Stimulated activated CD4-positive, alpha-beta T cell treated with anti-CD3 and anti-CD28 coated beads, Interleukin-12 subunit alpha, Interleukin-12 subunit beta, amount 100 ng/mL, for 4 hours (primary cell): ENCODE measurements around the gene SPRR2D.

Experiments
- DNase-seq: peaks from one replicate; pipeline ENCODE4 v3.0.0-alpha.2; 2020

SPRR2D gene

GRCh38 chr1:153001382-153001781 lies 39.5 kb downstream of the SPRR2D start, which contains the start of gene SPRR3:
Gene SPRR3, plus strand, starts transcription at chr1:153001749. Its CDS starts 1,272 bp downstream, at chr1:153003021.
- DNase-seq = no peak

GRCh38 chr1:153000294-153000693 lies 40.6 kb downstream of the SPRR2D start:
- DNase-seq = no peak

- DNase-seq = no peak
Measured at GRCh38 chr1:152999818-153000217, 41.1 kb downstream of the SPRR2D start.

DNA sequence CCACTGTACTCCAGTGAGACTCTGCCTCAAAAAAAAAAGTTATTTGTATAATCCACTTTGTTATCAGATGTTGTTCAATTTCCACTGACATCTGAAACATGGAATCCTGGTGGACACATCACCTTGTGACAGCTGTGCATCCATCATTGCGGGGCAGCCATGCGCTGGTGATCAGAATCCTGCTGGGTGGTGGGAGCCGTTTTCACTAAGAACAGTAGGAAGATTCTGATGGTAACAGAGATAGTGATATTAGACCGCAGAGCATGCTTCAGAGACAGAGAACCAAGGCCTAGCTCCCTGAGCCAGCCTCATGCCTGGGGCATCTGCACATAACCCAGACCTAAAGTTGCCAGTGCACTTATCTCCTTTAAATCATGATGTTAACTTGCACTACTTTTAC lies 42.4 kb downstream of the SPRR2D start:
- DNase-seq = no peak

DNA sequence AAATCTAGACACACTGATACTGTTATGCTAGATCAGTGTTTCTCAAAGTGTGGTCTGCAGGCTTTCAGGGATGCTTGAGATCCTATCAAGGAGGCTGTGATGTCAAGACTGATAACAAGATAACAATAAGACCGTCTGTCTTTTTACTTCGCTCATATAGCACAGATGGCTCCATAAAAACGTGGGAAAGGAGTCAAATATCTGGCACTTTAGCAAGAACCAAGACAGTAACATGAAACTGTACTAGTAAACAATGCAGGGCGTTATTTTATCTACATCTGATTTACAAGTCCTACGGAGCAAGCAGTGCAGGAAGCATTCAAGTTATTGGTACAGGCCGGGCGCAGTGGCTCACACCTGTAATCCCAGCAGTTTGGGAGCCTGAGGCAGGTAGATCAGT lies 43.0 kb downstream of the SPRR2D start:
- DNase-seq = no peak

- DNase-seq = no peak
Measured at GRCh38 chr1:152996633-152997400, 44.1 kb downstream of the SPRR2D start.

- no peak for DNase-seq
Measured at GRCh38 chr1:152995842-152996241, 45.1 kb downstream of the SPRR2D start.

DNA sequence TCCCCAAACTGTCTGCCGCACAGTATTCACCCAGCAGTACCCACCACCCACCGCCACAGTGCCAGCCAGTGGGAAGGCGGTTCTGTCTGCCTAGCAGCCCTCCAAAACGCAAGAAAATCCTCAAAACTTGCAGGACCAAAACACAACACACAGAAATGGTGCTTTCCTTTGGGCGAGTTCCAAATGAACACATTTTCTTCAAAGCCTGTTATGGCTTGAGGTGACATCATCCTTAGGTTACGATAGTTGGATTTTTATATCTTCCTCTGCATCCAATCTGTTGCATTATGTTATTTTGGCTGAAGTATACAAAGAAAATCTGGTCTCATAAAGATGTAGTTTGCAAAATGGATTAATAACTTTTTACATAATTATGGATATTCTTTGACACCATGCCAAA lies 47.7 kb downstream of the SPRR2D start:
- DNase-seq = no peak
